Sigmoid colon (tissue), 4 donors: ENCODE data around the gene PARVB.

Experiments
- CTCF ChIP-seq, 4 experiments: fragments of 450-650 bp in 3 of 4; fragments of 200-600 bp in 1 of 4; IDR thresholded peaks; one replicate each; pipeline ENCODE4 v1.5.1; 2016 to 2019; ENCODE audit warnings: antibody characterized with exemption in 4 of 4, mild to moderate bottlenecking in 3 of 4, moderate library complexity in 2 of 4
- EP300 ChIP-seq, 4 donors: sonication (generic); formaldehyde crosslinking; IDR thresholded peaks; one replicate each; pipeline ENCODE4 v1.6.1; 2017; ENCODE audit warnings: antibody characterized with exemption in 4 of 4
- POLR2A ChIP-seq, 2 donors: fragments of 450-650 bp; IDR thresholded peaks; one replicate each; pipeline ENCODE4 v1.6.1; 2016; ENCODE audit warnings: antibody characterized with exemption in 2 of 2, mild to moderate bottlenecking in 2 of 2, moderate library complexity in 2 of 2
- POLR2AphosphoS5 ChIP-seq, 4 donors: sonication (generic); formaldehyde crosslinking; IDR thresholded peaks; one replicate each; pipeline ENCODE4 v1.6.1; 2017; ENCODE audit warnings: antibody characterized with exemption in 4 of 4

- TF ChIP-seq CTCF (IDR thresholded peaks at IDR 0.05) = no peak
- no peak for TF ChIP-seq POLR2AphosphoS5 (IDR thresholded peaks at IDR 0.05)
- TF ChIP-seq POLR2A (IDR thresholded peaks at IDR 0.05) = no peak
- TF ChIP-seq EP300 (IDR thresholded peaks at IDR 0.05) = no peak
Measured at GRCh38 chr22:44099696-44100095, 75.6 kb downstream of the PARVB start.
